Measurements from ENCODE around the gene MUC5B.

GRCh38 chr11:1297576-1298473, 75.0 kb downstream of the MUC5B start:
- TF ChIP-seq ZNF335 (CRISPR knock-in tag; IDR thresholded peaks at IDR 0.05) (no peak), GABPA (IDR thresholded peaks at IDR 0.05; ENCODE audit: low read depth, low read length) (no peak), GABPA (CRISPR knock-in tag; IDR thresholded peaks at IDR 0.05; ENCODE audit: low read depth) (no peak), ZNF510 (CRISPR knock-in tag; IDR thresholded peaks at IDR 0.05; ENCODE audit: low read depth) (no peak), SP2 (CRISPR knock-in tag; IDR thresholded peaks at IDR 0.05) (no peak), POLR2A (IDR thresholded peaks at IDR 0.05; ENCODE audit: insufficient read depth in 1 of 2, low read depth in 2 of 2, low read length in 2 of 2) (no peak), ZNF337 (CRISPR knock-in tag; IDR thresholded peaks at IDR 0.05; ENCODE audit: borderline replicate concordance, low read depth) (no peak), ZBTB49 (CRISPR knock-in tag; IDR thresholded peaks at IDR 0.05; ENCODE audit: borderline replicate concordance) (no peak), HNRNPK (IDR thresholded peaks at IDR 0.05; ENCODE audit: low read depth, low read length, poor library complexity, severe bottlenecking) (no peak), ZBTB10 (CRISPR knock-in tag; IDR thresholded peaks at IDR 0.05; ENCODE audit: borderline replicate concordance) (no peak), ZNF280B (CRISPR knock-in tag; IDR thresholded peaks at IDR 0.05; ENCODE audit: borderline replicate concordance) (no peak), CTCF (CRISPR knock-in tag; IDR thresholded peaks at IDR 0.05) (no peak), POLR2AphosphoS5 (IDR thresholded peaks at IDR 0.05; ENCODE audit: low read depth, low read length) (no peak), HDAC1 (CRISPR knock-in tag; IDR thresholded peaks at IDR 0.05) (no peak)

Data from HepG2 (cell line).